Mesothelial cell of epicardium (in vitro differentiated cells): ENCODE data around the gene ABHD18. TPM values are rescaled to one million over a fixed set of nuclear protein-coding genes. Genes with fewer than 3 reads are reported as not detected.
"Not testable (repeated sequence)": the region's sequence is repeated elsewhere in the genome, so short reads cannot be mapped to it uniquely, and the experiment has no call there.

Experiments used
- DNase-seq, 2 experiments: peaks; one replicate each; pipeline ENCODE4 v3.0.0; 2021; ENCODE audit warnings: low spot score in 2 of 2; ENCODE audit not compliant: unreplicated experiment in 2 of 2
- H3K27ac Mint-ChIP-seq: 2 replicates; pipeline ENCODE4 v1.8.0; 2021; ENCODE audit warnings: mixed read lengths
- H3K27me3 Mint-ChIP-seq: 2 replicates; pipeline ENCODE4 v1.8.0; 2021; ENCODE audit warnings: low read depth, mixed read lengths
- H3K36me3 Mint-ChIP-seq: 2 replicates; pipeline ENCODE4 v1.8.0; 2021; ENCODE audit warnings: mixed read lengths
- H3K4me1 Mint-ChIP-seq: 2 replicates; pipeline ENCODE4 v1.8.0; 2021; ENCODE audit warnings: mixed read lengths
- H3K4me3 Mint-ChIP-seq: 2 replicates; pipeline ENCODE4 v1.8.0; 2021; ENCODE audit warnings: mild to moderate bottlenecking, moderate library complexity, mixed read lengths
- H3K9me3 Mint-ChIP-seq: 2 replicates; pipeline ENCODE4 v1.8.0; 2021; ENCODE audit warnings: mixed read lengths
- CTCF ChIP-seq: fragments of 200-600 bp; sonication (generic); IDR thresholded peaks from one replicate; pipeline ENCODE4 v1.5.0; 2021; ENCODE audit warnings: antibody characterized with exemption; ENCODE audit not compliant: unreplicated experiment
- total RNA-seq: library from RNA; stranded (reverse); gene quantifications from 3 replicates; pipeline ENCODE4 v1.2.1, GENCODE V29; 2021

Gene ABHD18
- total RNA-seq, 1 donor from 2014 or later = 17.7 TPM

DNA sequence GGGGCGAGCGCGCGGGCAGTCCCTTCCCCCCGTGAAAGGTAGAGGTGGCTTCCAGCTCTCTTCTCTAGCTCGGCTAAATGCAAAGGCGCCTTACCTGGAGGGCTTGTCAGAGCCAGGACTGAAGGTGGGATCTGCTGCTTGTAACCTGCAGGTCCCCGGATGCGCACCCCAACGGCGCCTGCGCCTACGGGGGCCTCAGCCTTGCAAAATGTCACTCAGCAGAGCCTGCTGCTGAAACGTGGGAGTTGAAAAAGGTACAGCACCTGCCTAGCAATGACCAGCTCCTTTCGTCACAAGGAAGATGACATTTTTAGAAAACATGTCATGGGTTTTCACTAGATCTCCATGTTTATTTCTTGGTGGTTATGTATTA, 583 bp downstream of the ABHD18 start:
- H3K27me3 Mint-ChIP-seq = no peaks in the 10 kb centered on the region
- peak overlapping the region; percentile 98 for H3K4me3 Mint-ChIP-seq
- peaks cover 4% of the 10 kb centered on the region for H3K36me3 Mint-ChIP-seq
- H3K9me3 Mint-ChIP-seq = no peaks in the 10 kb centered on the region
- TF ChIP-seq CTCF = no peak
- H3K27ac Mint-ChIP-seq = peak overlapping the region; percentile 97
- peaks cover 19% of the 10 kb centered on the region for H3K4me1 Mint-ChIP-seq
- peak in 1 of 2 experiments; percentile 26 for DNase-seq

GRCh38 chr4:127967141-127967775, 2.1 kb downstream of the ABHD18 start:
- peaks cover 19% of the 10 kb centered on the region for H3K4me1 Mint-ChIP-seq

GRCh38 chr4:127968586-127968985, 3.4 kb downstream of the ABHD18 start:
- no peak overlapping the region for H3K4me3 Mint-ChIP-seq
- H3K4me1 Mint-ChIP-seq = peaks cover 8% of the 10 kb centered on the region
- no peak for DNase-seq
- no peak for TF ChIP-seq CTCF
- no peaks in the 10 kb centered on the region for H3K36me3 Mint-ChIP-seq
- no peaks in the 10 kb centered on the region for H3K9me3 Mint-ChIP-seq
- H3K27ac Mint-ChIP-seq = no peak overlapping the region
- H3K27me3 Mint-ChIP-seq = no peaks in the 10 kb centered on the region

More at GRCh38 chr4:127967141-127967775, 2.1 kb downstream of the ABHD18 start:
- H3K9me3 Mint-ChIP-seq = no peaks in the 10 kb centered on the region
- peak overlapping the region; percentile 36 for H3K27ac Mint-ChIP-seq
- no peak for DNase-seq
- no peak overlapping the region for H3K4me3 Mint-ChIP-seq
- H3K27me3 Mint-ChIP-seq = no peaks in the 10 kb centered on the region
- TF ChIP-seq CTCF = no peak
- peaks cover 4% of the 10 kb centered on the region for H3K36me3 Mint-ChIP-seq

GRCh38 chr4:127970925-127971324, 5.7 kb downstream of the ABHD18 start:
- not testable (repeated sequence) for H3K27me3 Mint-ChIP-seq, H3K36me3 Mint-ChIP-seq, H3K9me3 Mint-ChIP-seq, H3K27ac Mint-ChIP-seq, H3K4me3 Mint-ChIP-seq, DNase-seq, H3K4me1 Mint-ChIP-seq

DNA sequence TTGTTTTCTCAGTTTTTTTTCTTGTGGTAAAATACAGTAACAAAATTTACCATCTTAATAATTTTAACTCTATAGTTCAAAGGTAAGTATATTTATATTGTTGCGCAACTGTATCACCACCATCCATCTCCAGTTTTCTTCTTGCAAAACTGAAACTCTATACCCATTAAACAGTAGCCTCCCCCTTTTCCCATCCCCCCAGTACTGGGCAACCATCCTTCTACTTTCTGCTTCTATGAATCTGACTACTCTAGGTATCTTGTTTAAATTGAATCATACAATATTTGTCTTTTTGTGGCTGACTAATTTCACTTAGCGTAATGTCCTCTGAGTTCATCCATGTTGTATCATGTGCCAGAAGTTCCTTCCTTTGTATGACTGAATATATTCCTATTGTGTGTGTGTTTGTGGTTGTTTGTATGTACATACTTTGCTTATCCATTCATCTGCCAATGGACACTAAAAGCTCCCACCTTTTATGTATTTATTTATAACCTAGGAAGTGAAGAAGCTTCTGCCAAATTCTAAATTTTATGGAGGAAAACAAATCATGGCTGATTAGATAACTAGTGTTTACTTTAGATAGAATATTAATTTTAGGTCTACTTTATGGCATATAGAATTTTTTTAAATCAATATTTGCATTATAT, 10.0 kb downstream of the ABHD18 start:
- Mint-ChIP-seq H3K36me3 (peaks cover 21% of the 10 kb centered on the region), H3K27me3 (no peaks in the 10 kb centered on the region), H3K27ac (no peak overlapping the region), H3K9me3 (peaks cover 7% of the 10 kb centered on the region), H3K4me3 (no peak overlapping the region), H3K4me1 (peaks cover 2% of the 10 kb centered on the region)
- no peak for TF ChIP-seq CTCF
- DNase-seq = no peak

DNA sequence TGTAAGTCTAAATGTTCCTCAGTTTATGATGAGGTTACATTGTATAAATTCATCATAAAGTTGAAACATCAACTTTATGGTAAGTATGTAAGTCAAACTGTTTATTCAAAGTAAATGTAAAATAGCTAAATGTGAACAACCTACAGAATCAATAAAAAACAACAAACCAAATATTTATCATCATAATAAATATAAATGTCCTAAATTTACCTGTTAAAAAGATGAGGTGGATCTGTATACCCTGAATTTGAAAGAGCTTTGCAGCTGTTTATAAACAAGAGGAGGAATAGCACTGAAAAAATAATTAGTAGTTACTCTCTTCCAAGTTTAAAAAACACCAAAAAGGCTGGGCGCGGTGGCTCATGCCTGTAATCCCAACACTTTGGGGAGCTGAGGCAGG, 13.7 kb downstream of the ABHD18 start:
- Mint-ChIP-seq H3K36me3 (peaks cover 20% of the 10 kb centered on the region), H3K4me3 (no peak overlapping the region)

More for the DNA sequence above, 13.7 kb downstream of the ABHD18 start:
- H3K4me1 Mint-ChIP-seq = peaks cover 2% of the 10 kb centered on the region
- H3K27ac Mint-ChIP-seq = no peak overlapping the region
- peaks cover 7% of the 10 kb centered on the region for H3K9me3 Mint-ChIP-seq
- H3K27me3 Mint-ChIP-seq = no peaks in the 10 kb centered on the region
- TF ChIP-seq CTCF = no peak
- DNase-seq = no peak
